Epithelial cell of esophagus (primary cell): Measurements from ENCODE around the gene SMAD3.
A peak's percentile ranks its signal among the peaks of the same experiment; 100 is the strongest.

Experiments
- DNase-seq: peaks from one replicate; pipeline ENCODE4 v3.0.0; 2010; ENCODE audit warnings: low read depth
- H3K4me3 ChIP-seq: 2 replicates; pipeline ENCODE4 v1.5.1; 2011; ENCODE audit warnings: mild to moderate bottlenecking, low read length, control low read depth
- CTCF ChIP-seq: IDR thresholded peaks from 2 replicates; pipeline ENCODE4 v1.5.1; 2011; ENCODE audit warnings: low read depth, mild to moderate bottlenecking, low read length, control low read depth, inconsistent platforms; ENCODE audit not compliant: insufficient read depth; ENCODE audit errors: missing control alignments

Gene SMAD3

GRCh38 chr15:67030036-67030762, 35.2 kb upstream of the SMAD3 start:
- no peak overlapping the region for H3K4me3 ChIP-seq
- no peak for TF ChIP-seq CTCF
- no peak for DNase-seq

- no peak for DNase-seq
- no peak for TF ChIP-seq CTCF
- H3K4me3 ChIP-seq, result no peak overlapping the region
Observed at GRCh38 chr15:67031331-67031730, 34.1 kb upstream of the SMAD3 start.

GRCh38 chr15:67032608-67033007, 32.8 kb upstream of the SMAD3 start:
- H3K4me3 ChIP-seq, result no peak overlapping the region
- no peak for DNase-seq
- TF ChIP-seq CTCF, result no peak

- H3K4me3 ChIP-seq, result no peak overlapping the region
- no peak for DNase-seq
Observed at GRCh38 chr15:67033012-67033411, 32.4 kb upstream of the SMAD3 start.

GRCh38 chr15:67033571-67034044, 31.8 kb upstream of the SMAD3 start:
- H3K4me3 ChIP-seq, result peak overlapping the region; percentile 23
- DNase-seq, result no peak

More at GRCh38 chr15:67033012-67033411, 32.4 kb upstream of the SMAD3 start:
- no peak for TF ChIP-seq CTCF

GRCh38 chr15:67035886-67036285, 29.5 kb upstream of the SMAD3 start:
- TF ChIP-seq CTCF, result no peak
- no peak for DNase-seq
- no peak overlapping the region for H3K4me3 ChIP-seq

More at GRCh38 chr15:67033571-67034044, 31.8 kb upstream of the SMAD3 start:
- TF ChIP-seq CTCF, result no peak
